GM23338 (cell line): ENCODE data around the gene FOXJ3. TPM values are rescaled to one million over a fixed set of nuclear protein-coding genes. Genes with fewer than 3 reads are reported as not detected.

ENCODE experiments used
- ATAC-seq: fragments of 200-7000 bp; cut with Tn5 transposase; 3 replicates; pipeline ENCODE4 v1.9.1; 2020
- DNase-seq: peaks from one replicate; pipeline ENCODE4 v3.0.0-alpha.2; 2015; ENCODE audit warnings: low spot score
- H2AFZ ChIP-seq: fragments of 200-600 bp; sonication (generic); 2 replicates; pipeline ENCODE4 v1.8.0; 2016; ENCODE audit warnings: antibody characterized with exemption, mild to moderate bottlenecking, moderate library complexity
- H3F3A ChIP-seq: fragments of 200-600 bp; sonication (generic); replicated peaks from 2 replicates; pipeline ENCODE4 v1.8.0; 2017; ENCODE audit warnings: antibody characterized with exemption, mixed run types, low read depth
- H3K27ac ChIP-seq: fragments of 200-600 bp; sonication (generic); 2 replicates; pipeline ENCODE4 v1.6.1; 2016; ENCODE audit warnings: low read depth
- H3K27me3 ChIP-seq: fragments of 200-600 bp; sonication (generic); 2 replicates; pipeline ENCODE4 v1.8.0; 2016; ENCODE audit warnings: mild to moderate bottlenecking, mixed run types, moderate library complexity; ENCODE audit not compliant: insufficient read depth
- H3K36me3 ChIP-seq: fragments of 200-600 bp; sonication (generic); 2 replicates; pipeline ENCODE4 v1.8.0; 2016; ENCODE audit warnings: mild to moderate bottlenecking; ENCODE audit not compliant: insufficient read depth
- H3K4me1 ChIP-seq: fragments of 200-600 bp; sonication (generic); 2 replicates; pipeline ENCODE4 v1.8.0; 2016; ENCODE audit warnings: mild to moderate bottlenecking, moderate library complexity; ENCODE audit not compliant: insufficient read depth
- H3K4me2 ChIP-seq: fragments of 200-600 bp; sonication (generic); 2 replicates; pipeline ENCODE4 v1.7.1; 2017; ENCODE audit warnings: mixed run types
- H3K4me3 ChIP-seq: fragments of 200-600 bp; sonication (generic); 2 replicates; pipeline ENCODE4 v1.6.1; 2016; ENCODE audit warnings: mixed run types
- H3K79me2 ChIP-seq: fragments of 200-600 bp; sonication (generic); replicated peaks from 2 replicates; pipeline ENCODE4 v1.8.0; 2017; ENCODE audit warnings: mild to moderate bottlenecking; ENCODE audit not compliant: insufficient read depth
- H3K9me2 ChIP-seq: fragments of 200-600 bp; sonication (generic); 2 replicates; pipeline ENCODE4 v1.8.0; 2017; ENCODE audit not compliant: insufficient read depth
- H4K20me1 ChIP-seq: fragments of 200-600 bp; sonication (generic); replicated peaks from 2 replicates; pipeline ENCODE4 v1.8.0; 2017; ENCODE audit warnings: mild to moderate bottlenecking; ENCODE audit not compliant: insufficient read depth
- H3K27ac Mint-ChIP-seq: 2 replicates; pipeline ENCODE4 v1.8.0; 2020; ENCODE audit warnings: inconsistent platforms, mild to moderate bottlenecking, moderate library complexity, mixed read lengths
- H3K27me3 Mint-ChIP-seq: 3 replicates; pipeline ENCODE4 v1.8.0; 2022; ENCODE audit warnings: low read depth, mild to moderate bottlenecking, moderate library complexity, mixed read lengths, inconsistent platforms; ENCODE audit not compliant: insufficient read depth, poor library complexity
- H3K36me3 Mint-ChIP-seq: 3 replicates; pipeline ENCODE4 v1.8.0; 2021; ENCODE audit warnings: low read depth, mild to moderate bottlenecking, inconsistent platforms, moderate library complexity, mixed read lengths
- H3K4me1 Mint-ChIP-seq: 3 replicates; pipeline ENCODE4 v1.8.0; 2020; ENCODE audit warnings: mild to moderate bottlenecking, inconsistent platforms, mixed read lengths
- H3K4me3 Mint-ChIP-seq: 3 replicates; pipeline ENCODE4 v1.8.0; 2021; ENCODE audit warnings: moderate library complexity, mild to moderate bottlenecking, inconsistent platforms, mixed read lengths
- H3K9me3 Mint-ChIP-seq: 3 replicates; pipeline ENCODE4 v1.8.0; 2020; ENCODE audit warnings: moderate library complexity, mild to moderate bottlenecking, inconsistent platforms, mixed read lengths
- CREB1 ChIP-seq: fragments of 250-450 bp; sonication (Bioruptor Pico); IDR thresholded peaks from 2 replicates; pipeline ENCODE4 v1.5.0; 2020; ENCODE audit warnings: low read depth, mild to moderate bottlenecking, moderate library complexity
- ETS1 ChIP-seq: IDR thresholded peaks from 2 replicates; pipeline ENCODE4 v1.6.1; 2016; ENCODE audit warnings: antibody characterized with exemption
- EZH2phosphoT487 ChIP-seq: fragments of 200-600 bp; sonication (generic); IDR thresholded peaks from one replicate; pipeline ENCODE4 v1.8.1; 2018; ENCODE audit warnings: antibody characterized with exemption; ENCODE audit not compliant: unreplicated experiment
- JUNB ChIP-seq: IDR thresholded peaks from one replicate; pipeline ENCODE4 v1.6.1; 2016; ENCODE audit warnings: antibody characterized with exemption; ENCODE audit not compliant: unreplicated experiment
- NANOG ChIP-seq: IDR thresholded peaks from 2 replicates; pipeline ENCODE4 v1.6.1; 2016; ENCODE audit warnings: antibody characterized with exemption, borderline replicate concordance
- POLR2AphosphoS5 ChIP-seq: IDR thresholded peaks from 2 replicates; pipeline ENCODE4 v1.6.1; 2016; ENCODE audit warnings: antibody characterized with exemption, low read depth
- STAT1 ChIP-seq: IDR thresholded peaks from one replicate; pipeline ENCODE4 v1.6.1; 2016; ENCODE audit warnings: antibody characterized with exemption; ENCODE audit not compliant: unreplicated experiment
- ZNF114 ChIP-seq: fragments of 250-450 bp; sonication (Bioruptor Pico); IDR thresholded peaks from 2 replicates; pipeline ENCODE4 v1.5.0; 2020; ENCODE audit warnings: mild to moderate bottlenecking, moderate library complexity
- ZNF331 ChIP-seq: fragments of 250-450 bp; sonication (Bioruptor Pico); IDR thresholded peaks from 2 replicates; pipeline ENCODE4 v1.5.0; 2020; ENCODE audit warnings: low read depth, mild to moderate bottlenecking, moderate library complexity
- polyA plus RNA-seq: library from polyadenylated mRNA; unstranded; fragments of >200 nt; fragmentation: Nextera tagmentation; extraction: Ambion mirVana; gene quantifications from 2 replicates; pipeline ENCODE4 v1.2.1, GENCODE V29; 2016
- total RNA-seq: library from RNA; depleted of rRNA; stranded (reverse); fragments of >200 nt; shearing (Covaris generic); gene quantifications from 2 replicates; pipeline ENCODE4 v1.2.3, GENCODE V29; 2014
- TF ChIP-seq, protein P1 (sequence below): IDR thresholded peaks from one replicate; pipeline ENCODE4 v1.6.1; 2018; ENCODE audit warnings: antibody characterized with exemption; ENCODE audit not compliant: unreplicated experiment
- TF ChIP-seq, protein P2 (sequence below), 2 experiments: fragments of 200-600 bp in 1 of 2; sonication (generic) in 1 of 2; conservative IDR thresholded peaks; 2 replicates each; pipeline versions ENCODE4 v1.5.1 to v1.6.1; 2016 to 2017; ENCODE audit warnings: antibody characterized with exemption in 2 of 2, low read depth in 2 of 2, mild to moderate bottlenecking in 2 of 2, moderate library complexity in 1 of 2
- TF ChIP-seq, protein P3 (sequence below): fragments of 250-450 bp; sonication (Bioruptor Pico); IDR thresholded peaks from 2 replicates; pipeline ENCODE4 v1.5.0; 2020; ENCODE audit warnings: mild to moderate bottlenecking, moderate library complexity

Gene FOXJ3
- total and polyA plus RNA-seq, 2 experiments from 2014 or later: 36.6 to 53.3 TPM

DNA sequence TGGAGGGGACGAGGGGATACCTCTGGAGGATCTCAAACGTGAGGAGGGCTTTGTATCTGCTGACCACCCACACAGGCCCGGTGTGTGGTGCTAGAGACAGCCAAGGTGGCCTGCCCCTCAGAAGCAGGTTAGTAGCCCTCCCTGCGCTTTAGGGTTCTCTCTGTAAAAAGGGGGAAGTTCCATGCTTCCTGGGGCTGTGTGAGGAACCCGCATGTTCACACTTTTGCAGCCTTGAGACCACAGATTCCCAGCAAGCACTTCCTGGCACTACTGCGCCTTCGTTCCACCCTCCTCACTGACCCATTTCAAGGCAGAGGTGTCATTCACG, 189.7 kb downstream of the FOXJ3 start:
- Histone ChIP-seq H3K4me3 (no peak overlapping the region), H3K4me2 (no peak overlapping the region), H3K9me2 (no peaks in the 10 kb centered on the region), H3K79me2 (no peaks in the 10 kb centered on the region), H3F3A (no peaks in the 10 kb centered on the region), H3K36me3 (no peaks in the 10 kb centered on the region), H3K27ac (no peak overlapping the region), H2AFZ (0 out of 2 replicates have a peak overlapping the region, but pooled peaks have one; percentile 43), H3K27me3 (no peaks in the 10 kb centered on the region), H4K20me1 (no peaks in the 10 kb centered on the region), H3K4me1 (no peaks in the 10 kb centered on the region; the same call in 1 of the 2 replicates)
- Mint-ChIP-seq H3K27ac (no peak overlapping the region), H3K4me1 (no peaks in the 10 kb centered on the region), H3K9me3 (no peaks in the 10 kb centered on the region), H3K4me3 (no peak overlapping the region), H3K27me3 (no peaks in the 10 kb centered on the region), H3K36me3 (no peaks in the 10 kb centered on the region)
- ATAC-seq (no peak), DNase-seq (no peak)
- no peak for TF ChIP-seq POLR2AphosphoS5
- no peak for TF ChIP-seq JUNB
- no peak for TF ChIP-seq NANOG
- no peak for TF ChIP-seq ZNF114 (CRISPR knock-in tag)
- TF ChIP-seq, protein P1, sequence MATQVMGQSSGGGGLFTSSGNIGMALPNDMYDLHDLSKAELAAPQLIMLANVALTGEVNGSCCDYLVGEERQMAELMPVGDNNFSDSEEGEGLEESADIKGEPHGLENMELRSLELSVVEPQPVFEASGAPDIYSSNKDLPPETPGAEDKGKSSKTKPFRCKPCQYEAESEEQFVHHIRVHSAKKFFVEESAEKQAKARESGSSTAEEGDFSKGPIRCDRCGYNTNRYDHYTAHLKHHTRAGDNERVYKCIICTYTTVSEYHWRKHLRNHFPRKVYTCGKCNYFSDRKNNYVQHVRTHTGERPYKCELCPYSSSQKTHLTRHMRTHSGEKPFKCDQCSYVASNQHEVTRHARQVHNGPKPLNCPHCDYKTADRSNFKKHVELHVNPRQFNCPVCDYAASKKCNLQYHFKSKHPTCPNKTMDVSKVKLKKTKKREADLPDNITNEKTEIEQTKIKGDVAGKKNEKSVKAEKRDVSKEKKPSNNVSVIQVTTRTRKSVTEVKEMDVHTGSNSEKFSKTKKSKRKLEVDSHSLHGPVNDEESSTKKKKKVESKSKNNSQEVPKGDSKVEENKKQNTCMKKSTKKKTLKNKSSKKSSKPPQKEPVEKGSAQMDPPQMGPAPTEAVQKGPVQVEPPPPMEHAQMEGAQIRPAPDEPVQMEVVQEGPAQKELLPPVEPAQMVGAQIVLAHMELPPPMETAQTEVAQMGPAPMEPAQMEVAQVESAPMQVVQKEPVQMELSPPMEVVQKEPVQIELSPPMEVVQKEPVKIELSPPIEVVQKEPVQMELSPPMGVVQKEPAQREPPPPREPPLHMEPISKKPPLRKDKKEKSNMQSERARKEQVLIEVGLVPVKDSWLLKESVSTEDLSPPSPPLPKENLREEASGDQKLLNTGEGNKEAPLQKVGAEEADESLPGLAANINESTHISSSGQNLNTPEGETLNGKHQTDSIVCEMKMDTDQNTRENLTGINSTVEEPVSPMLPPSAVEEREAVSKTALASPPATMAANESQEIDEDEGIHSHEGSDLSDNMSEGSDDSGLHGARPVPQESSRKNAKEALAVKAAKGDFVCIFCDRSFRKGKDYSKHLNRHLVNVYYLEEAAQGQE: no peak
- TF ChIP-seq, protein P2, sequence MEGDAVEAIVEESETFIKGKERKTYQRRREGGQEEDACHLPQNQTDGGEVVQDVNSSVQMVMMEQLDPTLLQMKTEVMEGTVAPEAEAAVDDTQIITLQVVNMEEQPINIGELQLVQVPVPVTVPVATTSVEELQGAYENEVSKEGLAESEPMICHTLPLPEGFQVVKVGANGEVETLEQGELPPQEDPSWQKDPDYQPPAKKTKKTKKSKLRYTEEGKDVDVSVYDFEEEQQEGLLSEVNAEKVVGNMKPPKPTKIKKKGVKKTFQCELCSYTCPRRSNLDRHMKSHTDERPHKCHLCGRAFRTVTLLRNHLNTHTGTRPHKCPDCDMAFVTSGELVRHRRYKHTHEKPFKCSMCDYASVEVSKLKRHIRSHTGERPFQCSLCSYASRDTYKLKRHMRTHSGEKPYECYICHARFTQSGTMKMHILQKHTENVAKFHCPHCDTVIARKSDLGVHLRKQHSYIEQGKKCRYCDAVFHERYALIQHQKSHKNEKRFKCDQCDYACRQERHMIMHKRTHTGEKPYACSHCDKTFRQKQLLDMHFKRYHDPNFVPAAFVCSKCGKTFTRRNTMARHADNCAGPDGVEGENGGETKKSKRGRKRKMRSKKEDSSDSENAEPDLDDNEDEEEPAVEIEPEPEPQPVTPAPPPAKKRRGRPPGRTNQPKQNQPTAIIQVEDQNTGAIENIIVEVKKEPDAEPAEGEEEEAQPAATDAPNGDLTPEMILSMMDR (conservative IDR thresholded peaks at IDR 0.05; ENCODE audit: low read depth in 2 of 2): no peak
- TF ChIP-seq EZH2phosphoT487: no peak
- TF ChIP-seq ZNF331 (CRISPR knock-in tag): no peak
- TF ChIP-seq CREB1 (CRISPR knock-in tag): no peak
- TF ChIP-seq, protein P3, sequence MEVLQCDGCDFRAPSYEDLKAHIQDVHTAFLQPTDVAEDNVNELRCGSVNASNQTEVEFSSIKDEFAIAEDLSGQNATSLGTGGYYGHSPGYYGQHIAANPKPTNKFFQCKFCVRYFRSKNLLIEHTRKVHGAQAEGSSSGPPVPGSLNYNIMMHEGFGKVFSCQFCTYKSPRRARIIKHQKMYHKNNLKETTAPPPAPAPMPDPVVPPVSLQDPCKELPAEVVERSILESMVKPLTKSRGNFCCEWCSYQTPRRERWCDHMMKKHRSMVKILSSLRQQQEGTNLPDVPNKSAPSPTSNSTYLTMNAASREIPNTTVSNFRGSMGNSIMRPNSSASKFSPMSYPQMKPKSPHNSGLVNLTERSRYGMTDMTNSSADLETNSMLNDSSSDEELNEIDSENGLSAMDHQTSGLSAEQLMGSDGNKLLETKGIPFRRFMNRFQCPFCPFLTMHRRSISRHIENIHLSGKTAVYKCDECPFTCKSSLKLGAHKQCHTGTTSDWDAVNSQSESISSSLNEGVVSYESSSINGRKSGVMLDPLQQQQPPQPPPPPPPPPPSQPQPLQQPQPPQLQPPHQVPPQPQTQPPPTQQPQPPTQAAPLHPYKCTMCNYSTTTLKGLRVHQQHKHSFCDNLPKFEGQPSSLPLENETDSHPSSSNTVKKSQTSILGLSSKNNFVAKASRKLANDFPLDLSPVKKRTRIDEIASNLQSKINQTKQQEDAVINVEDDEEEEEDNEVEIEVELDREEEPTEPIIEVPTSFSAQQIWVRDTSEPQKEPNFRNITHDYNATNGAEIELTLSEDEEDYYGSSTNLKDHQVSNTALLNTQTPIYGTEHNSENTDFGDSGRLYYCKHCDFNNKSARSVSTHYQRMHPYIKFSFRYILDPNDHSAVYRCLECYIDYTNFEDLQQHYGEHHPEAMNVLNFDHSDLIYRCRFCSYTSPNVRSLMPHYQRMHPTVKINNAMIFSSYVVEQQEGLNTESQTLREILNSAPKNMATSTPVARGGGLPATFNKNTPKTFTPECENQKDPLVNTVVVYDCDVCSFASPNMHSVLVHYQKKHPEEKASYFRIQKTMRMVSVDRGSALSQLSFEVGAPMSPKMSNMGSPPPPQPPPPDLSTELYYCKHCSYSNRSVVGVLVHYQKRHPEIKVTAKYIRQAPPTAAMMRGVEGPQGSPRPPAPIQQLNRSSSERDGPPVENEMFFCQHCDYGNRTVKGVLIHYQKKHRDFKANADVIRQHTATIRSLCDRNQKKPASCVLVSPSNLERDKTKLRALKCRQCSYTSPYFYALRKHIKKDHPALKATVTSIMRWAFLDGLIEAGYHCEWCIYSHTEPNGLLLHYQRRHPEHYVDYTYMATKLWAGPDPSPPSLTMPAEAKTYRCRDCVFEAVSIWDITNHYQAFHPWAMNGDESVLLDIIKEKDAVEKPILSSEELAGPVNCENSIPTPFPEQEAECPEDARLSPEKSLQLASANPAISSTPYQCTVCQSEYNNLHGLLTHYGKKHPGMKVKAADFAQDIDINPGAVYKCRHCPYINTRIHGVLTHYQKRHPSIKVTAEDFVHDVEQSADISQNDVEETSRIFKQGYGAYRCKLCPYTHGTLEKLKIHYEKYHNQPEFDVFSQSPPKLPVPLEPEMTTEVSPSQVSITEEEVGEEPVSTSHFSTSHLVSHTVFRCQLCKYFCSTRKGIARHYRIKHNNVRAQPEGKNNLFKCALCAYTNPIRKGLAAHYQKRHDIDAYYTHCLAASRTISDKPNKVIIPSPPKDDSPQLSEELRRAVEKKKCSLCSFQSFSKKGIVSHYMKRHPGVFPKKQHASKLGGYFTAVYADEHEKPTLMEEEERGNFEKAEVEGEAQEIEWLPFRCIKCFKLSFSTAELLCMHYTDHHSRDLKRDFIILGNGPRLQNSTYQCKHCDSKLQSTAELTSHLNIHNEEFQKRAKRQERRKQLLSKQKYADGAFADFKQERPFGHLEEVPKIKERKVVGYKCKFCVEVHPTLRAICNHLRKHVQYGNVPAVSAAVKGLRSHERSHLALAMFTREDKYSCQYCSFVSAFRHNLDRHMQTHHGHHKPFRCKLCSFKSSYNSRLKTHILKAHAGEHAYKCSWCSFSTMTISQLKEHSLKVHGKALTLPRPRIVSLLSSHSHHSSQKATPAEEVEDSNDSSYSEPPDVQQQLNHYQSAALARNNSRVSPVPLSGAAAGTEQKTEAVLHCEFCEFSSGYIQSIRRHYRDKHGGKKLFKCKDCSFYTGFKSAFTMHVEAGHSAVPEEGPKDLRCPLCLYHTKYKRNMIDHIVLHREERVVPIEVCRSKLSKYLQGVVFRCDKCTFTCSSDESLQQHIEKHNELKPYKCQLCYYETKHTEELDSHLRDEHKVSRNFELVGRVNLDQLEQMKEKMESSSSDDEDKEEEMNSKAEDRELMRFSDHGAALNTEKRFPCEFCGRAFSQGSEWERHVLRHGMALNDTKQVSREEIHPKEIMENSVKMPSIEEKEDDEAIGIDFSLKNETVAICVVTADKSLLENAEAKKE (CRISPR knock-in tag): no peak
- TF ChIP-seq ETS1: no peak
- no peak for TF ChIP-seq STAT1
